ENCODE results near the gene LAMA2.
A peak's percentile ranks its signal among the peaks of the same experiment; 100 is the strongest.

Gene LAMA2

DNA sequence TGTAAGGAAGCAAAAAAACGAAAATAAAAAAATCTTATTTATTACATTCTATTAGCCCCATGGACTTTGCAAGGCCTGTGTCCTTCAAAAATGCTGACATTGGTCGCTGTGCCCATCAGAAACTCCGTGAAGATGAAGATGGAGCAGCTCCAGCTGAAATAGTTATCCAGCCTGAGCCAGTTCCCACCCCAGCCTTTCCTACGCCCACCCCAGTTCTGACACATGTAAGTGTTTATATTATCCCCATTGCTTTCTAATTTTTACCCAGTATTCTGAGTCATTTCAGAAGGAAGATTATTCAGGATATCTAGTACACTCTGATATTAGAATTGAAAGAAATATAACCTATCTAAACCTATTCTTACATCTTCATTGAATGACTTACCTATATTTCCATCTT is 609.3 kb downstream of the LAMA2 start:
- no peak for DNase-seq (ENCODE audit: low spot score)

DNA sequence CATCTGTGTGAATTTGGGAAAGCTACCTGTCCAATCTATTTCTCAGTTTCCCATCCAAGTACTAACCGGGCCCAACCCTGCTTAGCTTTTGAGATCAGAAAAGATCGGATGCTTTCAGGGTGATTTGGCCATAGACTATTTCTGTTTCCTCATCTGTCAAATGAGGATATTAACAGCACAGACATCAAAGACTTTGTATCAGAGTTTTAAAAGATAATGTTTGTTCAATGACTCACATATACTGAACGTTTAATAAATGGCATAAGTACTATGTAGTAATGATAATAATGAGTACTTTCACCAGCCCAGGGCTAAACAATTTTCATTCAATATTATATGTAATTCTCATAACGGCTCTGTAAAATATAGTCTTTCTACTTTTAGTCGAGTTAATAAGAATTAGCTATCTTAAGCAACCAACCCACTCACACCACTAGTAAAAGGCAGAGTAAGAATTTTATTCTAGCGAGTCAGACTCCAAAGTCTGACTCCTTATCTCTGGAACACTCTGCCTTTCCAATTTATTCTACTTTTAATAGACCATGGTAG is 610.5 kb downstream of the LAMA2 start:
- DNase-seq (ENCODE audit: low spot score), result no peak

DNA sequence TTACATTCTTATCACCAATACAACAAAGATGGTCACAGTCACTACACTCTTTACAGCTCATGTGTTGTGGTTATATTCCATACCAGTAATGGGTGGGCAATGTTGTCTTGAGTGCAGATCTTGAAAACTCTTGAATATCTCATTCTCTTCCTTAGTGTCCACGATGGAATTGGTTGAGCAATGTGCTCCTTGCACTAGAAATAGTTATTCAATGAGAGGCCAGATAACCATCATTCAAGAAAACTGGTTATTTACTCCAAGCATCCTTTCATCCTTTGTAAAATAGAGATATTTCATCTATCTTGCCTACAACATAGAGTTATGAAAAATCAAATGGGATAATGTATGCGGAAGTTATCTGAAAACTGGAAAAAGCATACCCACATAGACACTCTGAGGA is 611.2 kb downstream of the LAMA2 start:
- no peak for DNase-seq (ENCODE audit: low spot score)

DNA sequence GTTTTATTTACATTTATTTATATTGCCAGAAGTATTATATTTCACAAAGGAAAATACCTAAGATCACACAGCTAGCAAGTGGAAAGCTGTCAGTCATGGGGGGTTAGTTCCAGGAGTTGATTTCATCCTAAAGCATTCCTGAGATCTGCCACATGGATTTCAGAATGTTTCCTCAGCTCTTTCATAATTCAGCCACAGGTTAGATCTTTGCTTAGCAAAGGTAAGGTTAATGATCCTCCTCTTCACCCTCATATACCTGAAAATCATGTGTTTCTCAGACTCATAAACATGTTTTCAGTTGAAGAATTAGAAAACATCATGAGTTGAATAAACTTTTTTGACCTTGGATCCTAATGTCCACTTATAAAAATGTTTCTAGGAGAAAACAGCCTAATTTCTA is 611.6 kb downstream of the LAMA2 start:
- DNase-seq (ENCODE audit: low spot score), result no peak

DNA sequence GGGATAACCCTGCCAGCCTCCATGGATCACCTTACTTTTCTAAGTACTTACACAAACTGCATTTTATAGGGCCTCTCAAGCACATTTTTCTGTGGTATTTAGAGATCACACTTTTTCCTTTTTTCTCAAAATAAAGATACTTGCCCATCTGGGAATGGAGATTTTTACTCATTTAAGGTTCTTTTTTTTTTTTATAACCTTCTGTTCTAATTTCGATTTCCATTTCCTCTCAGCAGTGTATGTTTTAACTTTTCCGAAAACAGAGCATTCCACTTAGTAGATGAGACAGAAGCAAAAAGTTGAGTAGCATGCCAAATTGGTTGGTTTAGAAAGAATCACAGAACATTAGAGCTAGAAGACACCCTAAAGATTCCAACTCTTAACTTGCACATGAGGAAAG is 612.7 kb downstream of the LAMA2 start:
- no peak for DNase-seq (ENCODE audit: low spot score)

DNA sequence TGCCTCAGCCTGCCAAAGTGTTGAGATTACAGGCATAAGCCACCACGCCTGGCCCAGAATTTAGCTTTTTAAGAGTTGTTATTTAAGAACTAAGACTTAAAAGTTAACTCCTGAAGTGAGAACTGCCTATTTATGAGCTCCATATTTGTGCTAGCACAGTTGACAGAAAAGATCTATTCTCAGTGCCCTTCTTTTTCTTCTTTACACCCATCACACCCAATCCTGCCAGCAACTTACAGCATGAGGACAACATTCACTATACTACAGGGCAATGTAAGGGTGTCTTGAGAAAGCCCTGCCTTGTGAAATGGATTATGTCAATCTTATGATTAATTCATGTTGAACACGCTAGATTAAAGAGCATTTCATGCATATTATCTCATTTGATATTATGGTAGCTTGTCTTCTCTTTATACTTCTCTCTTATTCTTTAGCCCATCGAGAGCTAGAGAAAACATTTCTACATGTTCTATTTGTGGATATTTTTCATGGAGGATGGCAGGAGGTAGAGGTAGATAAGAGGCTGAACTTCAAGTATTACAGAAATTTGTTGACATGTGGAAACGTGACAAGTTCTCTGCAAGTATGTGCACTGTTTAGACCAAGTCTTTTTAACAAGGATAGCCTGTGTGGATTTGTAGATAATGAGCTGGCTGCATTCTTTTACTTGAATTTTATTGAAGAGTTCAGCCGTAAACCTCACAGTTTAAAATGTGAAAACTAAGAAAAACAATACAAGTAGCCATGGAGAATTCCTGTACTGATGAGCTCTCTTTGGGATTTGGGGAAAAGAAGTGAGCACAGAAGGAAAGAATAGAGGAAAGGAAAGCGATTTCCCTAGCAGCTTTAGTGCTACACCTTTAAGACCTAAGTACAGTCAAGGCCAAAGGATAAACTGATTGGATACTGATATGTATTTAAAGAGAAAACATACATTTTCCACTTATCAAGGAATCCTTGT is 614.8 kb downstream of the LAMA2 start:
- DNase-seq (ENCODE audit: low spot score), result no peak

DNA sequence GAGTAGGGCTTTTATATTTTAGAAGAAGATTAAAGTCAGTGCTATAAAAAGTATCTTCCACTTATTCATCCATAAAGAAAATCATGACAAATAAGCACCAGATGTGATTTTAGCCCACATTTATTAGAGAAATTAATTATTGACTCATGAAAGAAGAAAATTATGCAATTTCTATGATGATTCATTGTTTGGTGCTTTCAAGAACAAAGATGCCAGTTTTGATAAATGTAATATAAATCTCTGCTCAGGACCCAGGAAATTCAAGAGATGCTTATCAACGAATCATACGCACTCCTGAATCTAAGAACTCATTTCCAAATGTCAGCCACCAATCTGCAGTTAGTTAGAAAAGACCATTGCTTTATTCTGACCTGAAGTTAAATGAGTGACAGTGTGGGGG is 615.6 kb downstream of the LAMA2 start:
- DNase-seq (ENCODE audit: low spot score), result no peak

DNA sequence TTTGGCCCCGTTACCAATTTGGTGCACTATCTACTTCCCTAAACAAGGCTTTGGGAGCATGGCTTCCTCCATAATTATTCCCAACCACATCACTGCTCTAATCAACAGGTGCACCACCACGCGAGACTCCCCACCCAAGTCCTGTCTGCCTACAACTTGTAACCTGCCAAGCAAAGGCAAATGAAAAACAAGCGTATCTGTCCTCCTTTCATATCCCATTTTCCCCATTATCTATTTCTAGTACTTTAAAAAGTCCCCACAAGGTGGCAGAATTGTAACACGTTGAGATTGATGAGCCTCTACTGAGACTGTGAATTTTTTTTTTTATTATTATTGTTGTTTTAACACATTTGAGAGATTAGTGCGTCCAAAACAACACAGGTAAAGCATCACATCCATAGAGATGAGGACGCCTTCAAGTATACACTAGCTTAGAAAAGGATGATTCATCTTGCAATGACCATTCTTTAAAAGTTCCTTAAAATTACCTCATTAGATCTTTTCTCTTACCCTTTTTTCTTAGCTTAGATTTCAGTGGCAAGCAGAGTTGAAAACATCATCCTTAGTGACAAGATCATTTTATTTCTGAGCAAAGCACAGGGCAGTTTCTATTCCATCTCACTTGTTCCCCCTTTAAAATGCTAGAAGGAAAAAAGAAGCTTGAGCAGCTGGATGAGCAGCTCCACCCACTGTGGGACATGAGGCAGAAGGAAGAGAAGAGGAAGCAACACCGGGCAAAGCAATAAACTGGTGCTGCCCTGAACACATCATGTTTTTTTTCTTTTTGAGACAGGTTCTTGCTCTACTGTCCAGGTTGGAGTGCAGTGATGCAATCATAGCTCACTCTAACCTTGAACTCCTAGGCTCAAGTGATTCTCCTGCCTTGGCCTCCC is 616.3 kb downstream of the LAMA2 start:
- DNase-seq (ENCODE audit: low spot score), result peak; percentile 9

DNA sequence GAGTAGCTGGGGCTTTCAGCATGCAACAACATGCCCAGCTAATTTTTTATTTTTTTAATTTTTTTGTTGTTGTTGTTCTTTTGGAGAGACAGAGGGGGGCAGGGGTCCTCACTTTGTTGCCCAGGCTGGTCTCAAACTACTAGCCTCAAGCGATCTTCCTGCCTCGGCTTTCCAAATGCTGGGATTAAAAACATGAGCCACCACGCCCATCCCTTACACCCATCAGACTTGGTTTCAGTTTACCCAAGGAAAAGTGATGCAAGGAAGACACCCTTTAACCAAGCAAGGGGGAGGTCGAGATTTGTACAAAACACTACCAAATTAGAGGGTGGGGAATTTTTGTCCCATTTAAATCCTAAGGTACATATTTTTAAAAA is 616.9 kb downstream of the LAMA2 start:
- DNase-seq (ENCODE audit: low spot score), result no peak

DNA sequence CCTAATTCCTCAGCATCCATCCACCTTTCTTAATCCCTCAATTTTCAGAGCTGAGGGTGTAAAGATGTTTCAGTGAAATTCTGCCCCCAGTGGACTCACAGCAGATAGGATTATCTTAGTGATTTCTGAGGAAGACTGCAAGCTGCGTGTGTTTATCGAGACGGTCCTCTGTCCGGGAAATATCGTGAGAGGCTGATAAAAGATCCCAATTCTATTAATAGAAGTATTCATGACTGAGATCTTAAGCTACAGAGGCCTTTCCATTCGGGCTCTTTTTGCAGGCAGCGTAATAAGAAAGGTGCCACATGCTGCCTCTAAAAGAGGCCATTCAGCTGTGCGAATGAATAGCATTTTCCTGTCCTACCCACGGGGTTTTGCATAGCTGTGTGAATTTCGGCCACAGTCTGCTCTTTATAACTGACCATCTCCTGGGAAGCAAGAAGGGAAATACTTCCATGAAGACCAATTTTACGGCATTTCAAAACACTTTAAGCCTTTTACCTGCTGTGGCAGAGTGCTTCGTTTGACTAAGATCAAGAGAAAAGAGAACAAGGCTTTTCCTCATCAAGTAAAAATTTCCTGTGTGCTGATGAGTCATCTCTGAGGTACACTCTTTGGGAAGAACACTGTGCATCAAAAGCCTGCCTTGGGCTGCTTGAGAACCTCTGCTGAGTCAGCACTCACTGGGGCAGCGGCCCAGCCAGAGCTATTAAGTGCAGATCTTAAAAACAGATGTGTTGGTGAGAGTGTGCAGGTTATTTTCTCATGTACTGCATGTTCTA is 618.2 kb downstream of the LAMA2 start:
- peak; percentile 11 for DNase-seq (ENCODE audit: low spot score)

DNA sequence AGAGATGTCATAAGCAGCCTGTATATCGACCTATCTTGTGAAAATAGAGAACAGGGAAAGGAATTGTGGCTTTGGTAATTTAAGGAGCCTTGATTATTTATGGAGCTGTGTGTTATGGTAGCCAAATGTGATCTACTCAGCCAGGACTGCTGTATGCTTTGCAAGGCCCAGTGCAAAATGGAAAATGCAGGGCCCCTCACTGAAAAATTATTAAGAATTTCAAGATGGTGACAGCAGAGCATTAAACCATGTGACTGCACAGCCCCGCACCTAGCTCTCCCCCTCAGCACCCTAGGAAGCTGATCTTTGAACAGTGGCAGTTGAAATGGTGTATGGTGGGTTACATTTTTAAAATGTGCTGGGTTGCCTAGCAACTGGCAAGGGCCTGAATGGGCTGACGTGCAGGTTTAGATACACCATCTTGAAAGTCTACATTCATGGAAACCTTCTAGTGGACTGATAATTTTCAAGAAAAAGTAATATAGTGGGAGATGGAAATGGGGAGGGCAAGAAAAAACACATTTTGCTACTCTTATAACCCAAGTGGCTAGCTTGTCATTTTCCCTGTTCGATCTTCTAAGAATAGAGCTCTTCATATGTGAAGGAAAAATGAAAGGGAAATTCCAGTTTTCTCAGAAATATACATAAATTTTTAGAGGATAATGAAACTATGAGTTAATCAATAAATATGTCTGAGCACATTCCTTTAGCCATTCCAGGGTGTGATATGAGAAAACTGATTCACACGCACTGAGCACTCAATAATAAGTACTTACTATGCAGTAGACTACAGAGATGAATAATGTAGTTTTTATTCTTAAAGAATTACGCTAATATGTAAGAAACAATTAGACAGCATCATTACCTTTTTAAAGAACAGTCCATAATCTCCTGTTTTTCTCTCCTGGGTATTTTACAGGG is 619.1 kb downstream of the LAMA2 start:
- no peak for DNase-seq (ENCODE audit: low spot score)

DNA sequence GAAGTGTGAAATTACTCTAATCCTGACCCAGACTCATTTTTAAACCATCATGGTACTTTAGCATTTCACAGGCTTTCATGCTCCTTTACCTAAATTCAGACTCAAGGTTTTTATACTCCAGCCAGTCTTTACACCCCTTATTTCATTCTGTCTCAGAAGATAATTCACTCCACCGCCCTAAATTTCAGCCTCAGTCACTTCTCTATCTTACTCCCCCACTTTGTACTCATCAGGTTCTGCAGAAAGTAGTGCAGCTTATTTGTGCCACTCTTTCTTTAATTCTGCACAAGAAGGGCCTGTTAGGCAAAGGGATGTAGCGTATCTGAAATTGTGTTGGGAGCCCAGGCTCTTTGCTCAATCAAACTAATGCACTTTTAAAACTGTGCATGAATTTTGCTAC is 621.5 kb downstream of the LAMA2 start:
- DNase-seq (ENCODE audit: low spot score), result no peak

DNA sequence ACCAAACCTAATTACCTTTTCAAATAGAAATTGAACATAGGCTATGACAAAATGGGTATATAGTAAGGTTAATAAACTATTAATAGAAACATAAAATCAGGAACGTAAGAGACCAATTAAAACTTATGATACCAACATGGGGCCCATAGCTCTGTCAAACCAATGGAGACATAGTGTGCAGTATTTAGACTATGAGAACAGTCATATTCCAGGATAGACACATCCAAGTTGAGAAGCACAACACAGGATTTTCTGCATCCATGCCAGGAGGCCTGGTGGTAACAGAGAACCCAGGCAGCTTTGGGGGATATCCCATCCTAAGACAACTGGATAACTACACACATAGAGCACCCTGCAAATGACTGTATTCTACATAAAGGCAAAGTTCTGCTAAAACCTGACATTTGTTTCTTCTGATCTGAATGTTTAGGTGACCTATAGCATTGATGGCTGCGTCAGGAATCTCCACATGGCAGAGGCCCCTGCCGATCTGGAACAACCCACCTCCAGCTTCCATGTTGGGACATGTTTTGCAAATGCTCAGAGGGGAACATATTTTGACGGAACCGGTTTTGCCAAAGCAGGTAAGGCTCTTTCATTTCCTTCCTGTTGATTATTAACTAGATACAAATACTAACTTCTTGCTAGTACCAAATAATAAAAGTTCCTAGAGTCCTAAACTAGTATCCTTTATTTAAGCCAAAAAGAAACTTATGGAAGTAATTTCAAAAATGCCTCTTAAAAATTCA is 624.3 kb downstream of the LAMA2 start:
- DNase-seq (ENCODE audit: low spot score), result no peak

DNA sequence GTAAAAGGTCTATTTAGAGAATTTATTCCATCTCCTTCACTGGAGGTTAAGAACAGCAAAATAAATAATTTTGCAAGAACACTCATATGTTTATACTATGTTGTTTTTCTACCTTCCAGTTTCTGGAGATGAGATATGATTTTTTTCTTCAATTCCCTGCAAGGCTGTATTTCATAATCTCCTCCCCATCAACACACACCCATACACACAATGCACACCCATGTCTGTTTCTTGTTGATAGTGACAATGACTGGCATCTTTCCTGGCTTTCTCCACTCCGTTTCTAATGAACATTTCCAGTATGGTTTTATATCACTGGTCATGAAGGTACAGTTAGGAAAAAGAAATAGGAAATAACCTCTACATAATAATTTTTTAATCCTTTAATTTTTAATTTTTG is 624.9 kb downstream of the LAMA2 start:
- DNase-seq (ENCODE audit: low spot score), result no peak

DNA sequence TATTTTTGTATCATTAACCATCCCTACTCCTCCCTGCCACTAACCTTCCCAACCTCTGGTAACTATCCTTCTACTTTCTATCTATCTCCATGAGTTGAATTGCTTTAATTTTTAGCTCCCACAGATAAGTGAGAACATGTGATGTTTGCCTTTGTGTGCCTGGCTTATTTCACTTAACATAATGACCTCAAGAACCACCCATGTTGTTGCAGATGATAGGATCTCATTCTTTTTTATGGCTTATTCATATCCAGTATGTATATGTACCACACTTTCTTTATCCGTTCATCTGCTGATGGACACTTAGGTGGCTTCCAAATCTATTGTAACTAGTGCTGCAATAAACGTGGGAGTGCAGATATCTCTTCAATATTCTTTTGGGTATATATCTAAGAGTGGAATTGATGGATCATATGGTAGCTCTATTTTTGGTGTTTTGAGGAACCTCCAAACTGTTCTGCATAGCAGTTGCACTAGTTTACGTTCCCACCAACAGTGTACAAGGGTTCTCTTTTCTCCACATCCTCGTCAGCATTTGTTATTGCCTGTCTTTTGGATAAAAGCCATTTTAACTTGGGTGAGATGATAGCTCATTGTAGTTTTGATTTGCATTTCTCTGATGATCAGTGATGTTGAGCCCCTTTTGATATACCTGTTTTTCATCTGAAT is 625.7 kb downstream of the LAMA2 start:
- DNase-seq (ENCODE audit: low spot score), result no peak

DNA sequence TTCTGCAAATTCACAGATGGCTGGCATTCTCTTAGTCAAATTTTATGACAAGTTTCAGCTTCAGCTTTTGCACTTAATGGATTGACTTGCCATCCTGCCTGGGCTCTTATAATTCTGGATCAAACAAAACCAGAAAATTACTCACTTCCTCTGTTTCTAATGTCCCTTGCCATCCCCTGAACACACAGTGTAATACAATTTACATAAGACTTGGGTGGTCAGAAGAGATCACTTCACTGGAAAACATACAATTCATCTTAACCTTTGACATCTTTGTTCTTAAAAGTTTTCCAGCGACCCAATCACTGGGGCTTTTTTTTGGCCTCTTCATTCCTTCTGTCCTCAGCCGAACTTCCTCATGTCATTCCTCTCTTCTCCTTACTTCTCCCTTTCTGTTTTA is 628.0 kb downstream of the LAMA2 start:
- DNase-seq (ENCODE audit: low spot score), result no peak

DNA sequence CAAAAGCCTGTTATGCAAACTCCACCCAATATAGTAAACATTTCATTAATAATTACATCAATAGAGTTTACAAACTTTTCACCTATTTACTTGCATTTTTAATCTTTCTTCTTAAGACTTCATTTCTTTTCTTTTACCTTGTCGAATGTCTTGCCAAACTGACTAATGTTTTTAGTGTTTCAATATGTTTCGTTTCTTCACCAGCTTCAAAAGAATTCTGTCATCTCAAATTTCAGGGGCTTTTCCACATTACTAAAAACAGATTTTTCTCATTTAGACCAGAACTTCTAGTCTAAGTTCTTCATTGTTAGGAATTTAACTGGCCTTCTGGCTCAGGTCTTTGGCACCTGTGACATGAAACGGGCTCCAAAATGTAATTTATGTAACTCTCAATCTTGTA is 630.5 kb downstream of the LAMA2 start:
- DNase-seq (ENCODE audit: low spot score), result no peak

DNA sequence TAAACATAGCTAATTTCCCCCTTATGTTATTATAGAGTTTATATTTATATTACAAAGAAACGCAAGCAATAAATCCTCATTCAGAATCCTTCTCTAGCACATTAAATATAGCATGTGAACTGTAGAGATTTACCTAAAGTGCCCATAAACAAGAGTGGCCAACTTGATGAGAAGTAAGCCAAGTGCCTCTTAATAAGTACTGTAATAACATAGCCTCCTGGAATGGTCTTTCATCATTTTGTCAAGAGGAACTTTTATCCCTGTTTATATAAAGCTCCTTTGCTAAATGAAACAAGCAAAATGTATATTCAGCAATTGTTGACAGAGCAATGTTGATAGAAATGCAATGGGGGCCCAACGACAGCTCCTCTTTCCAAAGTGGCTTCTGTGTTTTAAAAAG is 632.1 kb downstream of the LAMA2 start:
- DNase-seq (ENCODE audit: low spot score), result no peak

DNA sequence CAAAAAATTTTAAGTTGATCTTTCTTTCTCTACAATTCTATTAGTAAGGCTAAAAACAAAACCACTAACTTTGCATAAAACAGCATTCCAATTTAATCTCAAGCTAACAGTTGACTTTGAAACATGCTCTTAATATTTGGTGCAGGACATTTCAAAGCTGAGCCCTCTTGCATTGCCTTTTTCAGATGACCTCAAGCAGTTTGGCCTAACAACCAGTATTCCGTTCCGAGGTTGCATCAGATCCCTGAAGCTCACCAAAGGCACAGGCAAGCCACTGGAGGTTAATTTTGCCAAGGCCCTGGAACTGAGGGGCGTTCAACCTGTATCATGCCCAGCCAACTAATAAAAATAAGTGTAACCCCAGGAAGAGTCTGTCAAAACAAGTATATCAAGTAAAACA is 633.1 kb downstream of the LAMA2 start:
- no peak for DNase-seq (ENCODE audit: low spot score)

DNA sequence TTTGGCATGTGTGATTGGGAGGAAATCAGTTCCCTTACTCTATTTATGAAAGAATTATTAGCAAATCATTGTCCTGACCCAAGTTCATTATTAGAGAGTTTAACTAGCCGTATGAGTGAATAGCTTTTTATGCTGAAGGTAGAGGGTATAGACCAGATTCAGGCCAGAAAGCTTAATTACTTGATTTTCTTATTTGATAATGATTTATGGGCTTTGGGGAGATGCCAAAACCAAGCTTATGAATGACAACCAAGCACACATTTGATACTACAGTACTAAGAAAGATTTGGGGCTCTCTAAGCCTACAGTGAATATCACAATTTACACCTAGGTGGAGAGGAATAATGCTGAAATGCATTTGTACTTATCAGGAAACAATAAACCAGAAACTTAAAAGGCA is 633.8 kb downstream of the LAMA2 start:
- no peak for DNase-seq (ENCODE audit: low spot score)
